Measurements from ENCODE around the gene GRIP1. TPM values are rescaled to one million over a fixed set of nuclear protein-coding genes. Genes with fewer than 3 reads are reported as not detected.

The GRIP1 gene
- total RNA-seq, 4 donors from 2014 or later: 0.18 to 2.1 (median 0.34) TPM

- no peaks in the 10 kb centered on the region for H3K27me3 ChIP-seq
- intact Hi-C loops (cut with DNase I; ENCODE audit: low total_unique reads) (no loop called here), in situ Hi-C loops (cut with MboI; ENCODE audit: low sequenced_read_pairs in 4 of 4) (no loop called here)
- no peak for DNase-seq
- TF ChIP-seq CTCF (IDR thresholded peaks at IDR 0.05 in 4 of 5, conservative IDR thresholded peaks at IDR 0.05 in 1 of 5) (no peak), POLR2A (IDR thresholded peaks at IDR 0.05) (no peak)
- no peak overlapping the region for H3K4me3 ChIP-seq
- no peaks in the 10 kb centered on the region for H3K4me1 ChIP-seq
- H3K27ac ChIP-seq: no peak overlapping the region
- H3K9me3 ChIP-seq: no peaks in the 10 kb centered on the region
- no peaks in the 10 kb centered on the region for H3K36me3 ChIP-seq
- ATAC-seq: no peak
Measured at GRCh38 chr12:66550626-66551025, 128.2 kb downstream of the GRIP1 start.

DNA sequence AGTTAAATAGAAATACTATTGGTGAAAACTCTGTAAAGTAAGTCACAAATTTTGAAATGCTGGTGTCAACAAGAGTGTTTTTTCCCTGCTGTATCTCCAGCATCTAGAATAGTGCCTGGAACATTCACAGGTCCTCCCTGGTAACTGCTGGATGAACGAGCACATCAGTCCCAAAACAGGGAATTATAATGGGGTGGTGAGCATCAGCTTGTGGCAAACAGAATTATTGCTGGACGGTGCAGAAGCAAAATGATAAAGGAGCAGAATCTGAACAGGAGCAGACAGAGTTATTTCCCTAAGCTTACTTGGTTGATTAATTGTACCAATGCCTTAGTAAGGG lies 129.9 kb downstream of the GRIP1 start:
- TF ChIP-seq POLR2A (IDR thresholded peaks at IDR 0.05) (no peak), CTCF (IDR thresholded peaks at IDR 0.05 in 4 of 5, conservative IDR thresholded peaks at IDR 0.05 in 1 of 5) (no peak)
- intact Hi-C loops (cut with DNase I; ENCODE audit: low total_unique reads): no loop called here
- DNase-seq (no peak), ATAC-seq (no peak)
- no peaks in the 10 kb centered on the region for H3K4me1 ChIP-seq
- no peaks in the 10 kb centered on the region for H3K9me3 ChIP-seq
- no peak overlapping the region for H3K27ac ChIP-seq
- H3K27me3 ChIP-seq: no peaks in the 10 kb centered on the region
- in situ Hi-C loops (cut with MboI; ENCODE audit: low sequenced_read_pairs in 4 of 4): no loop called here
- no peaks in the 10 kb centered on the region for H3K36me3 ChIP-seq
- no peak overlapping the region for H3K4me3 ChIP-seq

- in situ Hi-C loops (cut with MboI; ENCODE audit: low sequenced_read_pairs in 4 of 4): no loop called here
Measured at GRCh38 chr12:66548338-66549049, 130.4 kb downstream of the GRIP1 start.

GRCh38 chr12:66541426-66541825 lies 137.4 kb downstream of the GRIP1 start:
- Histone ChIP-seq H3K4me1 (no peaks in the 10 kb centered on the region), H3K36me3 (no peaks in the 10 kb centered on the region), H3K27ac (no peak overlapping the region), H3K27me3 (no peaks in the 10 kb centered on the region), H3K9me3 (no peaks in the 10 kb centered on the region), H3K4me3 (no peak overlapping the region)
- no peak for ATAC-seq
- DNase-seq: no peak
- in situ Hi-C loops (cut with MboI; ENCODE audit: low sequenced_read_pairs in 4 of 4) (no loop called here), intact Hi-C loops (cut with DNase I; ENCODE audit: low total_unique reads) (no loop called here)
- TF ChIP-seq CTCF (IDR thresholded peaks at IDR 0.05 in 4 of 5, conservative IDR thresholded peaks at IDR 0.05 in 1 of 5) (no peak), POLR2A (IDR thresholded peaks at IDR 0.05) (no peak)

More at GRCh38 chr12:66548338-66549049, 130.4 kb downstream of the GRIP1 start:
- no peak for TF ChIP-seq CTCF (IDR thresholded peaks at IDR 0.05 in 4 of 5, conservative IDR thresholded peaks at IDR 0.05 in 1 of 5)
- no peak for TF ChIP-seq POLR2A (IDR thresholded peaks at IDR 0.05)
- no peak for ATAC-seq
- Histone ChIP-seq H3K4me3 (no peak overlapping the region), H3K36me3 (no peaks in the 10 kb centered on the region), H3K4me1 (no peaks in the 10 kb centered on the region), H3K27ac (no peak overlapping the region), H3K9me3 (no peaks in the 10 kb centered on the region), H3K27me3 (no peaks in the 10 kb centered on the region)
- no peak for DNase-seq
- intact Hi-C loops (cut with DNase I; ENCODE audit: low total_unique reads): no loop called here

GRCh38 chr12:66539431-66539830 lies 139.4 kb downstream of the GRIP1 start:
- no peaks in the 10 kb centered on the region for H3K36me3 ChIP-seq
- TF ChIP-seq POLR2A (IDR thresholded peaks at IDR 0.05) (no peak), CTCF (IDR thresholded peaks at IDR 0.05 in 4 of 5, conservative IDR thresholded peaks at IDR 0.05 in 1 of 5) (no peak)
- no peak for DNase-seq
- H3K4me1 ChIP-seq: no peaks in the 10 kb centered on the region
- no peaks in the 10 kb centered on the region for H3K9me3 ChIP-seq
- no peak overlapping the region for H3K4me3 ChIP-seq
- no peaks in the 10 kb centered on the region for H3K27me3 ChIP-seq
- in situ Hi-C loops (cut with MboI; ENCODE audit: low sequenced_read_pairs in 4 of 4) (no loop called here), intact Hi-C loops (cut with DNase I; ENCODE audit: low total_unique reads) (no loop called here)
- no peak for ATAC-seq
- no peak overlapping the region for H3K27ac ChIP-seq
